ENCODE results near the gene KIAA0513. TPM values are rescaled to one million over a fixed set of nuclear protein-coding genes. Genes with fewer than 3 reads are reported as not detected.

Gene KIAA0513
- total RNA-seq, 1 experiment from 2014 or later, result 7.8 TPM

- Mint-ChIP-seq H3K9me3 (no peaks in the 10 kb centered on the region), H3K4me3 (no peak overlapping the region), H3K27me3 (ENCODE audit: low read depth) (peaks cover 8% of the 10 kb centered on the region), H3K36me3 (no peaks in the 10 kb centered on the region), H3K4me1 (peaks cover 16% of the 10 kb centered on the region), H3K27ac (no peak overlapping the region)
- no peak for TF ChIP-seq HMGA2 (CRISPR knock-in tag; IDR thresholded peaks at IDR 0.05)
- TF ChIP-seq USF2 (CRISPR knock-in tag; IDR thresholded peaks at IDR 0.05), result no peak
- TF ChIP-seq, protein P1, sequence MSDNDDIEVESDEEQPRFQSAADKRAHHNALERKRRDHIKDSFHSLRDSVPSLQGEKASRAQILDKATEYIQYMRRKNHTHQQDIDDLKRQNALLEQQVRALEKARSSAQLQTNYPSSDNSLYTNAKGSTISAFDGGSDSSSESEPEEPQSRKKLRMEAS (CRISPR knock-in tag; IDR thresholded peaks at IDR 0.05), result no peak
- ATAC-seq (no peak), DNase-seq (ENCODE audit: low spot score) (no peak)
- CTCF ChIA-PET, result interaction anchor here (1.1 to 1.5 kb wide), 3 partner anchors 13 to 33 kb away, joined by 4 to 8 read pairs (median 5); no protein-coding TSS in a partner anchor
- POLR2A ChIA-PET, result no interaction called here
Observed at GRCh38 chr16:85090873-85091521, 63.4 kb downstream of the KIAA0513 start.

DNA sequence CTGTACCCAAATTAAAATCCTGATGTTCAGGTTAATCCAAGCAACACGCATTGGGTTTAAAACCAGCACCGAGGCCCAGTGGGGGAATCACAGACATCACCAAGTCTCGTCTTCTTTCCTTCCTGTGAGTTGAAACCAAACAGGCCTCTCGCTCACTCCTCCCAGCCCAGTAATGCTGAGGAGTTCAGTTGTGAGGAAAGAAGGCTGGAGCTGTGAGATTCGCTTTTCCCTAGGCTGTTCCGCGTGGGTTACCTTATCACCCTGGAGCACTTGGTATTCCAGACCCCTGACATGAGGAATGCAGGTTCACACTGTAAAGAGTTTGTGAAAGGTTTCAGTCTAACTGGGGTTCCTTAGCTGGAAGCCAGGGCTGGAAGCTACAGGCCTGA, 63.9 kb downstream of the KIAA0513 start:
- TF ChIP-seq, protein P2, sequence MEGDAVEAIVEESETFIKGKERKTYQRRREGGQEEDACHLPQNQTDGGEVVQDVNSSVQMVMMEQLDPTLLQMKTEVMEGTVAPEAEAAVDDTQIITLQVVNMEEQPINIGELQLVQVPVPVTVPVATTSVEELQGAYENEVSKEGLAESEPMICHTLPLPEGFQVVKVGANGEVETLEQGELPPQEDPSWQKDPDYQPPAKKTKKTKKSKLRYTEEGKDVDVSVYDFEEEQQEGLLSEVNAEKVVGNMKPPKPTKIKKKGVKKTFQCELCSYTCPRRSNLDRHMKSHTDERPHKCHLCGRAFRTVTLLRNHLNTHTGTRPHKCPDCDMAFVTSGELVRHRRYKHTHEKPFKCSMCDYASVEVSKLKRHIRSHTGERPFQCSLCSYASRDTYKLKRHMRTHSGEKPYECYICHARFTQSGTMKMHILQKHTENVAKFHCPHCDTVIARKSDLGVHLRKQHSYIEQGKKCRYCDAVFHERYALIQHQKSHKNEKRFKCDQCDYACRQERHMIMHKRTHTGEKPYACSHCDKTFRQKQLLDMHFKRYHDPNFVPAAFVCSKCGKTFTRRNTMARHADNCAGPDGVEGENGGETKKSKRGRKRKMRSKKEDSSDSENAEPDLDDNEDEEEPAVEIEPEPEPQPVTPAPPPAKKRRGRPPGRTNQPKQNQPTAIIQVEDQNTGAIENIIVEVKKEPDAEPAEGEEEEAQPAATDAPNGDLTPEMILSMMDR (IDR thresholded peaks at IDR 0.05), result no peak
- TF ChIP-seq GRHL2 (CRISPR knock-in tag; IDR thresholded peaks at IDR 0.05; ENCODE audit: insufficient replicate concordance, severe bottlenecking), result no peak
- TF ChIP-seq ZNF121 (CRISPR knock-in tag; IDR thresholded peaks at IDR 0.05), result no peak
- no peak for TF ChIP-seq NR2C2 (CRISPR knock-in tag; IDR thresholded peaks at IDR 0.05)
- TF ChIP-seq, protein P3, sequence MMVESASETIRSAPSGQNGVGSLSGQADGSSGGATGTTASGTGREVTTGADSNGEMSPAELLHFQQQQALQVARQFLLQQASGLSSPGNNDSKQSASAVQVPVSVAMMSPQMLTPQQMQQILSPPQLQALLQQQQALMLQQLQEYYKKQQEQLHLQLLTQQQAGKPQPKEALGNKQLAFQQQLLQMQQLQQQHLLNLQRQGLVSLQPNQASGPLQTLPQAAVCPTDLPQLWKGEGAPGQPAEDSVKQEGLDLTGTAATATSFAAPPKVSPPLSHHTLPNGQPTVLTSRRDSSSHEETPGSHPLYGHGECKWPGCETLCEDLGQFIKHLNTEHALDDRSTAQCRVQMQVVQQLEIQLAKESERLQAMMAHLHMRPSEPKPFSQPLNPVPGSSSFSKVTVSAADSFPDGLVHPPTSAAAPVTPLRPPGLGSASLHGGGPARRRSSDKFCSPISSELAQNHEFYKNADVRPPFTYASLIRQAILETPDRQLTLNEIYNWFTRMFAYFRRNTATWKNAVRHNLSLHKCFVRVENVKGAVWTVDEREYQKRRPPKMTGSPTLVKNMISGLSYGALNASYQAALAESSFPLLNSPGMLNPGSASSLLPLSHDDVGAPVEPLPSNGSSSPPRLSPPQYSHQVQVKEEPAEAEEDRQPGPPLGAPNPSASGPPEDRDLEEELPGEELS (CRISPR knock-in tag; IDR thresholded peaks at IDR 0.05), result no peak
- TF ChIP-seq ETV6 (CRISPR knock-in tag; IDR thresholded peaks at IDR 0.05), result no peak
- no peak for TF ChIP-seq PREB (CRISPR knock-in tag; IDR thresholded peaks at IDR 0.05; ENCODE audit: borderline replicate concordance)
- TF ChIP-seq ZNF317 (CRISPR knock-in tag; IDR thresholded peaks at IDR 0.05; ENCODE audit: borderline replicate concordance, low read depth), result no peak
- no peak for TF ChIP-seq NFE2L1 (CRISPR knock-in tag; IDR thresholded peaks at IDR 0.05)
- ChIA-PET CTCF (interaction anchor here (1.1 to 1.5 kb wide), 3 partner anchors 13 to 34 kb away, joined by 4 to 8 read pairs (median 5); no protein-coding TSS in a partner anchor), POLR2A (no interaction called here)
- peaks cover 16% of the 10 kb centered on the region for H3K4me1 Mint-ChIP-seq
- H3K27ac Mint-ChIP-seq, result no peak overlapping the region
- no peak overlapping the region for H3K4me3 Mint-ChIP-seq
- no peak for DNase-seq (ENCODE audit: low spot score)
- H3K27me3 Mint-ChIP-seq (ENCODE audit: low read depth), result peaks cover 3% of the 10 kb centered on the region
- H3K9me3 Mint-ChIP-seq, result no peaks in the 10 kb centered on the region
- ATAC-seq, result no peak
- no peaks in the 10 kb centered on the region for H3K36me3 Mint-ChIP-seq

DNA sequence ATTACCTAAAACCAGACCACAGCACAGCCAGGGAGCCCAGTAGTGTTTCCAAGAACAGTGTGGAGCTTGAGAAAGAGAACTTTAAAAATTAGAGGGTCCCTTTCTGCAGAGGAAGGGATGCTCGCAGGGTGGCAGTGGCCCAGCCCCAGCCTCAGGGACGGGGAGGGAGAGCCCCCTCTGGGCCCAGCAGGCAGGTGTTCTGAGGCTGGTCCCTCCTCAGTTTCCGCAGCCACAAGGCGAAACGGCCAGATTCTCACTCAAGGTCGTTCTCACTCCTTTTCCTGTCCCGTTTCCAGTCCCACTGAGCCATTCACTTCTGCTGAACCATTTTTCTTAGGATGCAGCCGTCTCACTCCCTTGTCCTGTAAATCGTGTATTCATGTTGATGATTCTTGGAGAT, 64.7 kb downstream of the KIAA0513 start:
- TF ChIP-seq OVOL2 (CRISPR knock-in tag; IDR thresholded peaks at IDR 0.05; ENCODE audit: borderline replicate concordance) (no peak), ZNF219 (CRISPR knock-in tag; IDR thresholded peaks at IDR 0.05; ENCODE audit: borderline replicate concordance) (no peak), SP1 (CRISPR knock-in tag; conservative IDR thresholded peaks at IDR 0.05) (no peak), ZNF423 (CRISPR knock-in tag; IDR thresholded peaks at IDR 0.05) (no peak), E2F4 (CRISPR knock-in tag; IDR thresholded peaks at IDR 0.05; ENCODE audit: borderline replicate concordance, low read depth) (no peak), NR1H2 (CRISPR knock-in tag; IDR thresholded peaks at IDR 0.05) (no peak), GTF2I (CRISPR knock-in tag; conservative IDR thresholded peaks at IDR 0.05) (no peak)
- TF ChIP-seq, protein P4, sequence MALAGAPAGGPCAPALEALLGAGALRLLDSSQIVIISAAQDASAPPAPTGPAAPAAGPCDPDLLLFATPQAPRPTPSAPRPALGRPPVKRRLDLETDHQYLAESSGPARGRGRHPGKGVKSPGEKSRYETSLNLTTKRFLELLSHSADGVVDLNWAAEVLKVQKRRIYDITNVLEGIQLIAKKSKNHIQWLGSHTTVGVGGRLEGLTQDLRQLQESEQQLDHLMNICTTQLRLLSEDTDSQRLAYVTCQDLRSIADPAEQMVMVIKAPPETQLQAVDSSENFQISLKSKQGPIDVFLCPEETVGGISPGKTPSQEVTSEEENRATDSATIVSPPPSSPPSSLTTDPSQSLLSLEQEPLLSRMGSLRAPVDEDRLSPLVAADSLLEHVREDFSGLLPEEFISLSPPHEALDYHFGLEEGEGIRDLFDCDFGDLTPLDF (CRISPR knock-in tag; IDR thresholded peaks at IDR 0.05), result no peak
- TF ChIP-seq, protein P5, sequence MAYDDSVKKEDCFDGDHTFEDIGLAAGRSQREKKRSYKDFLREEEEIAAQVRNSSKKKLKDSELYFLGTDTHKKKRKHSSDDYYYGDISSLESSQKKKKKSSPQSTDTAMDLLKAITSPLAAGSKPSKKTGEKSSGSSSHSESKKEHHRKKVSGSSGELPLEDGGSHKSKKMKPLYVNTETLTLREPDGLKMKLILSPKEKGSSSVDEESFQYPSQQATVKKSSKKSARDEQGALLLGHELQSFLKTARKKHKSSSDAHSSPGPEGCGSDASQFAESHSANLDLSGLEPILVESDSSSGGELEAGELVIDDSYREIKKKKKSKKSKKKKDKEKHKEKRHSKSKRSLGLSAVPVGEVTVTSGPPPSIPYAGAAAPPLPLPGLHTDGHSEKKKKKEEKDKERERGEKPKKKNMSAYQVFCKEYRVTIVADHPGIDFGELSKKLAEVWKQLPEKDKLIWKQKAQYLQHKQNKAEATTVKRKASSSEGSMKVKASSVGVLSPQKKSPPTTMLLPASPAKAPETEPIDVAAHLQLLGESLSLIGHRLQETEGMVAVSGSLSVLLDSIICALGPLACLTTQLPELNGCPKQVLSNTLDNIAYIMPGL (CRISPR knock-in tag; IDR thresholded peaks at IDR 0.05), result no peak
- no peak overlapping the region for H3K27ac Mint-ChIP-seq
- no peak overlapping the region for H3K4me3 Mint-ChIP-seq
- no peaks in the 10 kb centered on the region for H3K9me3 Mint-ChIP-seq
- ChIA-PET POLR2A (no interaction called here), CTCF (interaction anchor here (1.1 to 1.5 kb wide), 3 partner anchors 12 to 35 kb away, joined by 4 to 8 read pairs (median 5); no protein-coding TSS in a partner anchor)
- no peaks in the 10 kb centered on the region; the same call in 1 of the 2 replicates for H3K27me3 Mint-ChIP-seq (ENCODE audit: low read depth)
- peaks cover 14% of the 10 kb centered on the region for H3K4me1 Mint-ChIP-seq
- DNase-seq (ENCODE audit: low spot score), result no peak
- ATAC-seq, result no peak
- H3K36me3 Mint-ChIP-seq, result no peaks in the 10 kb centered on the region

Measured in WTC11 (cell line).